Measurements from ENCODE around the gene KCNQ1.

DNA sequence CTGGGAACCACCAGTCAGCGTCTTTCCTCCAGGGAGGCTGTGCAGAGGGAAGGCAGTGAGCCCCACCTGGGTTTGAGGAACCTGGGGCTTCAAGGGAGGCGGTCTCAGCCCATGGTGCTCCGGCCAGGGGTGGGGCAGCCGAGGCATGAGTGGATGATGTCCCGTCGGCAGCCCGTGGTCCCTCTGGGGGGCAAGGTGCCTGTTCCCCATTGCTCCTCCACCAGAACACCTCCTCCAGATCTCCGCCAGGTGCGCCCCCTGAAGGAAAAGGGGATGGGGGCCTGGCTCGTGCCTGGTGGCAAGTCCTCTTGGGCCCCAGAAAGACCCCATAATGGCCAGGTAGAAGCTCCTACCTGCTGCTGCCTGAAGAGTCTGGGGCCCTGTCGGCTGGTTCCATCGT is 94.1 kb downstream of the KCNQ1 start:
- TF ChIP-seq, protein P1, sequence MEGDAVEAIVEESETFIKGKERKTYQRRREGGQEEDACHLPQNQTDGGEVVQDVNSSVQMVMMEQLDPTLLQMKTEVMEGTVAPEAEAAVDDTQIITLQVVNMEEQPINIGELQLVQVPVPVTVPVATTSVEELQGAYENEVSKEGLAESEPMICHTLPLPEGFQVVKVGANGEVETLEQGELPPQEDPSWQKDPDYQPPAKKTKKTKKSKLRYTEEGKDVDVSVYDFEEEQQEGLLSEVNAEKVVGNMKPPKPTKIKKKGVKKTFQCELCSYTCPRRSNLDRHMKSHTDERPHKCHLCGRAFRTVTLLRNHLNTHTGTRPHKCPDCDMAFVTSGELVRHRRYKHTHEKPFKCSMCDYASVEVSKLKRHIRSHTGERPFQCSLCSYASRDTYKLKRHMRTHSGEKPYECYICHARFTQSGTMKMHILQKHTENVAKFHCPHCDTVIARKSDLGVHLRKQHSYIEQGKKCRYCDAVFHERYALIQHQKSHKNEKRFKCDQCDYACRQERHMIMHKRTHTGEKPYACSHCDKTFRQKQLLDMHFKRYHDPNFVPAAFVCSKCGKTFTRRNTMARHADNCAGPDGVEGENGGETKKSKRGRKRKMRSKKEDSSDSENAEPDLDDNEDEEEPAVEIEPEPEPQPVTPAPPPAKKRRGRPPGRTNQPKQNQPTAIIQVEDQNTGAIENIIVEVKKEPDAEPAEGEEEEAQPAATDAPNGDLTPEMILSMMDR (IDR thresholded peaks at IDR 0.05) = no peak
- TF ChIP-seq POLR2AphosphoS5 (IDR thresholded peaks at IDR 0.05; ENCODE audit: insufficient read depth in 1 of 2, low read depth in 1 of 2) (no peak), POLR2A (IDR thresholded peaks at IDR 0.05) (no peak)
